Activated naive CD8-positive, alpha-beta T cell treated with anti-CD3 and anti-CD28 coated beads, Interleukin-2, amount 10 ng/mL, durations not matched to agents 7 days and 5 days (primary cell): ENCODE data around the gene CSNK1G1. TPM values are rescaled to one million over a fixed set of nuclear protein-coding genes. Genes with fewer than 3 reads are reported as not detected.
"Not testable (repeated sequence)": the region's sequence is repeated elsewhere in the genome, so short reads cannot be mapped to it uniquely, and the experiment has no call there.

Experiments
- ATAC-seq: fragments of 150-1000 bp; cut with Tn5 transposase; one replicate; pipeline ENCODE4 v1.10.0; 2021; ENCODE audit warnings: low read depth, moderate library complexity
- POLR2A ChIA-PET: fragments of 350-600 bp; sonication (Branson Sonifier 250); formaldehyde crosslinking; loops from one replicate; lab custom pipeline; 2021; ENCODE audit warnings: antibody characterized with exemption; lab: Charles Lee
- DNase-seq: peaks from one replicate; pipeline ENCODE4 v3.0.0; 2021
- H3K27ac Mint-ChIP-seq: one replicate; pipeline ENCODE4 v1.8.0; 2022; ENCODE audit warnings: mild to moderate bottlenecking, mixed read lengths
- H3K27me3 Mint-ChIP-seq: one replicate; pipeline ENCODE4 v1.8.0; 2022; ENCODE audit warnings: mild to moderate bottlenecking, moderate library complexity, mixed read lengths
- H3K36me3 Mint-ChIP-seq: one replicate; pipeline ENCODE4 v1.8.0; 2021; ENCODE audit warnings: mild to moderate bottlenecking, mixed read lengths
- H3K4me1 Mint-ChIP-seq: one replicate; pipeline ENCODE4 v1.8.0; 2021; ENCODE audit warnings: mixed read lengths
- H3K4me3 Mint-ChIP-seq: one replicate; pipeline ENCODE4 v1.8.0; 2022; ENCODE audit warnings: mild to moderate bottlenecking, moderate library complexity, mixed read lengths
- H3K9me3 Mint-ChIP-seq: one replicate; pipeline ENCODE4 v1.8.0; 2021; ENCODE audit warnings: mixed read lengths
- total RNA-seq, 2 experiments: library from RNA; stranded (reverse); gene quantifications; one replicate each; pipeline ENCODE4 v1.2.3, GENCODE V29; 2021

Gene CSNK1G1
- total RNA-seq, 2 experiments from 2014 or later, result 26.2 to 26.7 TPM

DNA sequence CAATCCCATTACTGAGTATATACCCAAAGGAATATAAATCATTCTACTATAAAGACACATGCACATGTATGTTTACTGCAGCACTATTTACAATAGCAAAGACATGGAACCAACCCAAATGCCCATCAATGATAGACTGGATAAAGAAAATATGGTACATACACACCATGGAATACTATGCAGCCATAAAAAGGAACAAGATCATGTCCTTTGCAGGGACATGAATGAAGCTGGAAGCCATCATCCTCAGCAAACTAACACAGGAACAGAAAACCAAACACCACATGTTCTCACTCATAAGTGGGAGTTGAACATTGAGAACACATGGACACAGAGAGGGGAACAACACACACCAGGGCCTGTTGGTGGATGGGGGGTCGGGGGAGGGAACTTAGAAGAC is 134.1 kb downstream of the CSNK1G1 start:
- H3K27ac Mint-ChIP-seq, H3K4me1 Mint-ChIP-seq, H3K9me3 Mint-ChIP-seq, ATAC-seq, H3K27me3 Mint-ChIP-seq, DNase-seq, POLR2A ChIA-PET, H3K4me3 Mint-ChIP-seq: not testable (repeated sequence)
- peaks cover 20% of the 10 kb centered on the region for H3K36me3 Mint-ChIP-seq

DNA sequence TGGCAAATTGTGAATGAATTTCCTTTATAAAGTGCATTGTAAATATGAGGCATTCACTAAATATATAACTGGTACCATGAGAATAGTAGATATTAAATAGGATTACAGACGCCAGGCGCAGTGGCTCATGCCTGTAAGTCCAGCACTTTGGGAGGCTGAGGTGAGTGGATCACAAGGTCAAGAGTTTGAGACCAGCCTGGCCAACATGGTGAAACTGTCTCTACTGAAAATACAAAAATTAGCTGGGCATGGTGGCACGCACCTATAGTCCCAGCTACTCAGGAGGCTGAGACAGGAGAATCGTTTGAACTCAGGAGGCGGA is 138.6 kb downstream of the CSNK1G1 start:
- H3K27me3 Mint-ChIP-seq, H3K4me3 Mint-ChIP-seq, H3K27ac Mint-ChIP-seq, POLR2A ChIA-PET, H3K4me1 Mint-ChIP-seq, ATAC-seq, DNase-seq, H3K9me3 Mint-ChIP-seq: not testable (repeated sequence)
- H3K36me3 Mint-ChIP-seq, result peaks cover 17% of the 10 kb centered on the region

- Mint-ChIP-seq H3K27me3 (no peaks in the 10 kb centered on the region), H3K4me3 (no peak overlapping the region), H3K9me3 (peaks cover 1% of the 10 kb centered on the region), H3K4me1 (peaks cover 3% of the 10 kb centered on the region), H3K36me3 (peaks cover 14% of the 10 kb centered on the region), H3K27ac (no peak overlapping the region)
- no peak for ATAC-seq
- DNase-seq, result no peak
- POLR2A ChIA-PET, result no interaction called here
Measured at GRCh38 chr15:64216730-64217428, 139.1 kb downstream of the CSNK1G1 start.

DNA sequence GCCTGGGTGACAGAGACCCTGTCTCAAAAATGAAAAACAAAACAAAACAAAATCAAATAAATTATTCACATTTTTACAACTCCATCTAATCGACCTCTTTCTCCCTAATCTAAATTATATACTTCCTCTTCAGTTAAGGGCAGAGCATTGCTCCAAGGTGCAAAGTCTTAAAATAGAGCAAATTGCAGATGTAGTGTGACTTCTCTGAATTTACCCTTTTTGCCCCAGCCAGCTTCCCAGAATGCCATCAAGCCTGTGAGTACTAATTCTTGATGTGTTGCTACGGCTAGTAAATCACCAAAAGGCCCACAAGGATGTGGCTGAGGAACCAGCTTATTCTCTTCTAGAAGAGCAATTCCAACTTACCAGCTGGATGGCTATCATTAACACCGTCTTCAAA is 139.8 kb downstream of the CSNK1G1 start:
- ATAC-seq, result no peak
- no peaks in the 10 kb centered on the region for H3K9me3 Mint-ChIP-seq
- peaks cover 8% of the 10 kb centered on the region for H3K36me3 Mint-ChIP-seq
- no peaks in the 10 kb centered on the region for H3K27me3 Mint-ChIP-seq
- POLR2A ChIA-PET, result no interaction called here
- H3K4me1 Mint-ChIP-seq, result peaks cover 10% of the 10 kb centered on the region
- H3K27ac Mint-ChIP-seq, result no peak overlapping the region
- H3K4me3 Mint-ChIP-seq, result no peak overlapping the region
- no peak for DNase-seq

- peaks cover 12% of the 10 kb centered on the region for H3K4me1 Mint-ChIP-seq
- peaks cover 7% of the 10 kb centered on the region for H3K36me3 Mint-ChIP-seq
- no peaks in the 10 kb centered on the region for H3K9me3 Mint-ChIP-seq
- H3K27me3 Mint-ChIP-seq, result no peaks in the 10 kb centered on the region
- no peak overlapping the region for H3K27ac Mint-ChIP-seq
- DNase-seq (no peak), ATAC-seq (no peak)
- POLR2A ChIA-PET, result no interaction called here
- no peak overlapping the region for H3K4me3 Mint-ChIP-seq
Measured at GRCh38 chr15:64213646-64214045, 142.3 kb downstream of the CSNK1G1 start.

- peaks cover 10% of the 10 kb centered on the region for H3K36me3 Mint-ChIP-seq
- no peak for ATAC-seq
- POLR2A ChIA-PET, result no interaction called here
- H3K9me3 Mint-ChIP-seq, result no peaks in the 10 kb centered on the region
- H3K27me3 Mint-ChIP-seq, result no peaks in the 10 kb centered on the region
- peaks cover 12% of the 10 kb centered on the region for H3K4me1 Mint-ChIP-seq
- H3K27ac Mint-ChIP-seq, result no peak overlapping the region
- no peak for DNase-seq
- no peak overlapping the region for H3K4me3 Mint-ChIP-seq
Measured at GRCh38 chr15:64211696-64212095, 144.3 kb downstream of the CSNK1G1 start.

DNA sequence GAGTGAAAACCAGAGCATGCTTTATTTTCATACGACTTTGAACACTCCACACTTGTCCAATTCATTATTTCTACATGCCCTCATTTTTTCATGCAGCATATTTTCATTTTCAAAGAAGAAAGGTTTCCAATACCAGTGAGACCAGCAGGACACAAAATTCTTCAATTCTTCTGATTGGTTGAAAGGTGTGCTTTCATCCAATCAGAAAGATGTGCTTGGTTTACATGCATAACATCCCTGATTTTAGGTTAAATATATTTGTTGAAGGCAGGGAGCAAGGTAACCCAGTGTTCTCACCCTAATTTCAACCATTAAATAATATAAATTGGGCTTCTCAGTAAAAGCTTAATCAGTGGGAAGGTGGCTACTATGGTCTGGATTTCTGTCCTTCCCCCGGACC is 145.6 kb downstream of the CSNK1G1 start:
- POLR2A ChIA-PET, result no interaction called here
- DNase-seq, result no peak
- peaks cover 9% of the 10 kb centered on the region for H3K4me1 Mint-ChIP-seq
- no peaks in the 10 kb centered on the region for H3K27me3 Mint-ChIP-seq
- peaks cover 10% of the 10 kb centered on the region for H3K36me3 Mint-ChIP-seq
- no peak for ATAC-seq
- no peak overlapping the region for H3K4me3 Mint-ChIP-seq
- no peak overlapping the region for H3K27ac Mint-ChIP-seq
- H3K9me3 Mint-ChIP-seq, result no peaks in the 10 kb centered on the region

DNA sequence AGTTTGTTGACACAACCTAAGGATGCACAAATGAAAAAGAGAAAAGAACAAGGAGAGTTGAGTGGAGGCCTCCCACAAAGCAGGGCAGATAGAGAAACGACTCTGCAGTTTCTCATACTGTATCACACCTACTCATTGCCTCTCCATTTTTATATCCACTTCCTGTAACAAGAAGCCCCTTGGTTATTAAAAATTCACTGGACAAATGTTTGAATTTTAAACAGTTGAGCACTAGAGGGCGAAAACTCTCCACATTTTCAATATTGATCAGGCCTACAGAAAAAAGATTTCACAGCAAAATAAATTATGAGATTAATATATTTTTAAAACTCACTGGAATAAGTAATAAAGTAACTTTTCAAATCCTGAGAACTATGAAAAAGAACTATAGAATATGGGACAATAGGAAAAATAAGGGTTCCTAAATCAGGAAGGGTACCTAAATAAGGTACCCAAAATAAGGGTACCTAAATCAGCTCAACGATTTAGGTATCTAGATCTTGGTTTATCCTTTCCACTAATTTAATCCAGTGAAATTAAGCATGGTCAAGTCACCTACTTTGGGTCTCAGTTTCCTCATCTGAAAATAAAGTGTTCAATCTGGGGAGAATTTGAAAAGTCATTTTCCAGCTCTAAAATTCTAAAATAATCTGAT is 146.2 kb downstream of the CSNK1G1 start:
- ATAC-seq (peak; percentile 58), DNase-seq (no peak)
- H3K4me3 Mint-ChIP-seq, result no peak overlapping the region
- POLR2A ChIA-PET, result no interaction called here
- peaks cover 10% of the 10 kb centered on the region for H3K36me3 Mint-ChIP-seq
- no peaks in the 10 kb centered on the region for H3K9me3 Mint-ChIP-seq
- no peaks in the 10 kb centered on the region for H3K27me3 Mint-ChIP-seq
- peaks cover 9% of the 10 kb centered on the region for H3K4me1 Mint-ChIP-seq
- no peak overlapping the region for H3K27ac Mint-ChIP-seq

DNA sequence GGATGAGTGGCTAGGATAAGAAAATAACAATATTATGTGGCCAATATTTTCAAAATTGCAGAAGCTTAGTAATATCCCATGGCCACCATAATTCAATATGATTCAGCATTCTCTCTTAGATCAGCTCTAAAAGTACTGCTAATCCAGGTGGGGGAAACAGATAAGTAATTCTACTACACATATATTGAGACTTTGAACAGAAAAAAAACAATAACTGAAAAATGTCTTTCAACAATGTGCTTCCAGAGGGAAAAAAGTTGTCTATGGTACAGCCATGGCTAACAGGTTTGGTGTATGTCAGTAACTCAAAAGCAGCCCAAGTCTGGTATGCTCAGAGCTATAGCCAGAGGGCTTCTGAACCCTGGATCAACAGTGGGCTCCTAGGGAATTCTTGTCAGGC is 150.8 kb downstream of the CSNK1G1 start:
- POLR2A ChIA-PET, result no interaction called here
- Mint-ChIP-seq H3K27me3 (no peaks in the 10 kb centered on the region), H3K27ac (no peak overlapping the region), H3K4me3 (no peak overlapping the region), H3K36me3 (peaks cover 13% of the 10 kb centered on the region), H3K9me3 (no peaks in the 10 kb centered on the region), H3K4me1 (no peaks in the 10 kb centered on the region)
- ATAC-seq (no peak), DNase-seq (no peak)

DNA sequence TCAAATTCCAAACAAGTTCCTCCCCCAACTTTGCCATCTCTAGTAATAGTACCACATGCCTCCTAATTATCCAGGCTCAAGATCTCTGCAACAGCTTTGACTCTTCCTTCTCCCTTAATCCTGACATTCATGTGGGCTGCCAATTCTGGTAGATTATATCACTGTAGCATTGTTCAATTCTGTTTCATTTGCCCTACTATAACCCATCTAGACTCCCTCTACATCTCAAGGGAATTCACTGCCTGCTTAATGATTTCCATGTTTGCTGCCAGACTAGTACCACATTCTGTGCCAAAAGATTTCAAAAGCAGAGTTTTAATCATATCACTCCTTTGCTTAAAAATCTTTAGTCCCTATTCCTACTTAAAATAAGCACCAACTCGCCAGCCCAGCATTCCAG is 158.5 kb downstream of the CSNK1G1 start:
- H3K4me3 Mint-ChIP-seq, result no peak overlapping the region
- ATAC-seq, result no peak
- POLR2A ChIA-PET, result no interaction called here

DNA sequence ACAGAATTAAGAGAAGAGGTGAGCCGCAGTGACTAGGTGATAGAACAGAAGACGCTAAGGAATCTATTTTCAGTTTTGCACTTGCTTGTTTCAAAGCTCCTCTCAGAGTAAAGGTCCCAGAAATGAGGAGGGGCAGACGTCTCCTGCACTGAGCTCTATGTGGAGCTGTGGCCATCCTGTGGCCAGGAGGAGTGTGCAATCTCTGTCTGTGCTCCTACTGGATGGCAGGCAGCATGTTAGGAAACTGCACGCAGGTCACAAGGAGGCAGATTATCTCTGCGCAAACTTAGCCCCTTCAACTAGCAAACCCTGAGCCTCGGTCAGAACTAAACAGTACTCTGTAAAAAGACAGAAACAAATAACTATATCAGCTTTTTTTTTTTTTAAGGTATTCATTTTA is 162.0 kb downstream of the CSNK1G1 start:
- H3K27me3 Mint-ChIP-seq, result no peaks in the 10 kb centered on the region
- H3K4me3 Mint-ChIP-seq, result no peak overlapping the region
- no peak for ATAC-seq

More for the DNA sequence above, 158.5 kb downstream of the CSNK1G1 start:
- no peak overlapping the region for H3K27ac Mint-ChIP-seq
- no peaks in the 10 kb centered on the region for H3K27me3 Mint-ChIP-seq
- no peaks in the 10 kb centered on the region for H3K4me1 Mint-ChIP-seq
- no peak for DNase-seq
- H3K36me3 Mint-ChIP-seq, result peaks cover 6% of the 10 kb centered on the region
- H3K9me3 Mint-ChIP-seq, result no peaks in the 10 kb centered on the region

GRCh38 chr15:64191971-64192830 is 163.8 kb downstream of the CSNK1G1 start:
- Mint-ChIP-seq H3K27ac (no peak overlapping the region), H3K4me3 (no peak overlapping the region), H3K4me1 (peaks cover 2% of the 10 kb centered on the region), H3K36me3 (peaks cover 13% of the 10 kb centered on the region), H3K27me3 (no peaks in the 10 kb centered on the region), H3K9me3 (no peaks in the 10 kb centered on the region)
- DNase-seq (no peak), ATAC-seq (no peak)
- POLR2A ChIA-PET, result no interaction called here

More for the DNA sequence above, 162.0 kb downstream of the CSNK1G1 start:
- no peak for DNase-seq
- H3K9me3 Mint-ChIP-seq, result no peaks in the 10 kb centered on the region
- H3K36me3 Mint-ChIP-seq, result peaks cover 5% of the 10 kb centered on the region
- H3K4me1 Mint-ChIP-seq, result no peaks in the 10 kb centered on the region
- POLR2A ChIA-PET, result no interaction called here
- H3K27ac Mint-ChIP-seq, result no peak overlapping the region

DNA sequence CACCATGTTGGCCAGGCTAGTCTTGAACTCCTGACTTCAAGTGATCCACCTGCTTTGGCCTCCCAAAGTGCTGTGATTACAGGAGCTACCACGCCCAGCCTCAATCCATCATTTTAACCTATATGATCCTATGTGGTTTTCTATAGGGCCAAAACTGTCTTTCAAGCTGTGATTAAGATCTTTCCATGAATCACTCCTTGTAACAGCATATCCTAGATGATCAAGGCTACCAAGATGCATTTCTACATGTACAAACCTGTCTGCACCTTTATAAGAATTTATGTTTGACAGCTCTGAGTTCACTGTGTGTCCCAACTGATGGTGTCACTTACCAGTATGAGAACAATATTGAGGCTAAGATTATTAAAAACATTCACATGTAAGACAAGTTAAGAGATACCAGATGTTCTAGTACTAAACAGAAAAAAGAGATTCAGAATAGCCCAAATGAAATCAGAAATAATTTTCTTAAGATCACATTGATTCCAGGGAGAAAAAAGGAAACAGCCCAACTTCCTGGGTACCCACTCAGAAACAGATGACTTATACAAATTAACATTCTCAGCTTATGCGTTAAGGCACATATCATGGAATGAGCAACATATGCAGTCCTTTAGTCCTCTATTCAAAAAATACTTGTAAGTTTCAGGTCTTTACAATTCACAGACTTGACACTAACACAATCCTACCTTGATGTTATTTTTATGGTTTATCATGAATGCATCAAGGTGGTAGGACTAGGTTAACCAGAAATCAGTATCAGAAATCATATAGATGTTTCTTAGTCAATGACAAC is 168.4 kb downstream of the CSNK1G1 start:
- peaks cover 20% of the 10 kb centered on the region for H3K36me3 Mint-ChIP-seq
- no peak overlapping the region for H3K27ac Mint-ChIP-seq
- no peak overlapping the region for H3K4me3 Mint-ChIP-seq
- DNase-seq, result no peak
- H3K4me1 Mint-ChIP-seq, result peaks cover 2% of the 10 kb centered on the region
- H3K27me3 Mint-ChIP-seq, result no peaks in the 10 kb centered on the region
- POLR2A ChIA-PET, result no interaction called here
- no peak for ATAC-seq
- H3K9me3 Mint-ChIP-seq, result no peaks in the 10 kb centered on the region
